K562 (cell line): ENCODE results near the gene SPRY4. TPM values are rescaled to one million over a fixed set of nuclear protein-coding genes. Genes with fewer than 3 reads are reported as not detected.

ENCODE experiments used
- CSDE1 ChIP-seq, 2 experiments: fragments of 450-650 bp; IDR thresholded peaks; 2 replicates each; pipeline ENCODE4 v1.6.1; 2016; ENCODE audit warnings: mild to moderate bottlenecking in 1 of 2
- PBX2 ChIP-seq, 2 experiments: IDR thresholded peaks in 1 of 2; conservative IDR thresholded peaks in 1 of 2; 2 replicates each; pipeline ENCODE4 v1.6.1; 2016; ENCODE audit warnings: low read depth in 2 of 2, mild to moderate bottlenecking in 1 of 2, missing compliant biosample characterization in 1 of 2, missing genetic modification characterization in 1 of 2, moderate library complexity in 1 of 2
- REST ChIP-seq, 2 experiments: fragments of 450-650 bp; formaldehyde crosslinking in 1 of 2; IDR thresholded peaks; 2 replicates each; pipeline versions ENCODE4 v1.4.0 to v1.6.1; 2014 to 2020; ENCODE audit warnings: mild to moderate bottlenecking in 2 of 2, borderline replicate concordance in 1 of 2, low read depth in 1 of 2
- SETDB1 ChIP-seq: IDR thresholded peaks from one replicate; pipeline ENCODE4 v1.6.1; 2012; ENCODE audit warnings: low read length, control low read depth, inconsistent platforms
- ZNF24 ChIP-seq: fragments of 450-650 bp; IDR thresholded peaks from 2 replicates; pipeline ENCODE4 v1.6.1; 2016
- polyA plus RNA-seq, 8 experiments: library from polyadenylated mRNA; depleted of rRNA in 4 of 8; stranded (reverse) in 5 of 8; unstranded in 3 of 8; fragments of >200 nt; fragmentation: Nextera tagmentation in 2 of 8; fragmentation: Illumina TruSeq in 1 of 8; extraction: Ambion mirVana in 2 of 8; extraction: Trizol in 1 of 8; gene quantifications; 2 replicates each; pipeline versions ENCODE4 v1.2.1 to v1.2.3, GENCODE V29; 2011 to 2014; ENCODE audit warnings: inconsistent platforms in 1 of 8, missing spikeins in 1 of 8
- total RNA-seq, 7 experiments: library from RNA; depleted of rRNA in 6 of 7; stranded (reverse); fragments of >200 nt in 6 of 7; fragmentation: Illumina TruSeq in 2 of 7; extraction: Trizol in 2 of 7; gene quantifications; 2 replicates each; pipeline versions ENCODE4 v1.2.1 to v1.2.3, GENCODE V29; 2011 to 2021; ENCODE audit warnings: low replicate concordance in 1 of 7
- TF ChIP-seq, protein P1 (sequence below): sonication (generic); formaldehyde crosslinking; IDR thresholded peaks from 2 replicates; pipeline ENCODE4 v1.8.1; 2023; ENCODE audit warnings: mild to moderate bottlenecking, missing genetic modification reagents
- TF ChIP-seq, protein P2 (sequence below): fragments of 200-800 bp; sonication (Bioruptor generic); IDR thresholded peaks from 2 replicates; pipeline ENCODE4 v1.6.1; 2017; ENCODE audit warnings: missing genetic modification characterization, missing compliant biosample characterization

Gene SPRY4
- total and polyA plus RNA-seq, 9 of the 15 experiments (the other 6 are each of a cell fraction or from before 2014, with no cell fraction given), result 2.6 to 24.2 (median 9.5) TPM

DNA sequence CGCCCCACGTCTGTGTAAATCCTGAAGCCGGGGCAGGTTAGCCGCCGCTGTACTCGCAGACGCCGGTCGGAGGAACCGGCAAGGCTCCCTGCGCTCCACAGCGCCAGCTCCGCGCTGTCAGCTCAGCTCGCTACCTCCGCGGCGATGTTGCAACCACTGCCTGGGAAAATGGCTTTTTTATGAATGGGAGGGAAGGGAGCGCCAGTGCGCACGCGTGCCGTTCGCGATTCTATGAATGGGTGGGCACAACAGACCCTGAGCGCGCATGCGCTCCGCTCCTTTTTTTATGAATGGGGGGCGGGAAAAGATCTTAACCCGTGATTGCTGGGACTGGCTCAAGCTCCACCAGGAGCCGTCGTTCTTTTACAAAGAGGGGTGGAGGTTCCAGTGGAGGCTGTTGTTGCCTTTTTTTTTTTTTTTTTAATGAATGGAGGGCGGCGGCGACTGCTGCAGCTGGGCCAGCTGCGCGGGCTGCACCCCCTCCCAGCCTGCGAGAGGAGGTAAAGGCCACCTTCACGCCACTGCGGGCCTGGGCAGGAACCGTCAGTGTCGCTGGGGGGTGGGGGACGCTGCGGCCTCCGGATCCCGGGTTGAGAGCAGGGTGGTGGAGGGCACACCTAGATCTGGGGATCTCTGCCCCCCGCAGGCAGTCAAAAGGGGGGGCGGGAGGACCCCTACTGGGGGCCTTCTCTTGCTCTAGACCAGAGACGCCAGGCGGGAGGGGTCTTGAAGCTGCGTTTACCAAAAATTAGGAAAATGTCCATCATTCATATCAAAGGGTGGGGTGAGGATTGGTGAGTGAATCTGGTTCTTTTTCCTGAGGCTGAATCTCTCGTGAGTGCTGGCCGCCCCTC is at the start of gene SPRY4 (continued):
- TF ChIP-seq REST (IDR thresholded peaks at IDR 0.05; ENCODE audit: borderline replicate concordance) (no peak), REST (CRISPR knock-in tag; IDR thresholded peaks at IDR 0.05; ENCODE audit: low read depth) (no peak), ZNF24 (no peak), PBX2 (CRISPR knock-in tag; IDR thresholded peaks at IDR 0.05; ENCODE audit: low read depth) (no peak), PBX2 (tag; conservative IDR thresholded peaks at IDR 0.05; ENCODE audit: low read depth) (no peak), CSDE1 (IDR thresholded peaks at IDR 0.05) (no peak), SETDB1 (no peak)
- TF ChIP-seq, protein P1, sequence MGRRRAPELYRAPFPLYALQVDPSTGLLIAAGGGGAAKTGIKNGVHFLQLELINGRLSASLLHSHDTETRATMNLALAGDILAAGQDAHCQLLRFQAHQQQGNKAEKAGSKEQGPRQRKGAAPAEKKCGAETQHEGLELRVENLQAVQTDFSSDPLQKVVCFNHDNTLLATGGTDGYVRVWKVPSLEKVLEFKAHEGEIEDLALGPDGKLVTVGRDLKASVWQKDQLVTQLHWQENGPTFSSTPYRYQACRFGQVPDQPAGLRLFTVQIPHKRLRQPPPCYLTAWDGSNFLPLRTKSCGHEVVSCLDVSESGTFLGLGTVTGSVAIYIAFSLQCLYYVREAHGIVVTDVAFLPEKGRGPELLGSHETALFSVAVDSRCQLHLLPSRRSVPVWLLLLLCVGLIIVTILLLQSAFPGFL (CRISPR knock-in tag), result no peak
- TF ChIP-seq, protein P2, sequence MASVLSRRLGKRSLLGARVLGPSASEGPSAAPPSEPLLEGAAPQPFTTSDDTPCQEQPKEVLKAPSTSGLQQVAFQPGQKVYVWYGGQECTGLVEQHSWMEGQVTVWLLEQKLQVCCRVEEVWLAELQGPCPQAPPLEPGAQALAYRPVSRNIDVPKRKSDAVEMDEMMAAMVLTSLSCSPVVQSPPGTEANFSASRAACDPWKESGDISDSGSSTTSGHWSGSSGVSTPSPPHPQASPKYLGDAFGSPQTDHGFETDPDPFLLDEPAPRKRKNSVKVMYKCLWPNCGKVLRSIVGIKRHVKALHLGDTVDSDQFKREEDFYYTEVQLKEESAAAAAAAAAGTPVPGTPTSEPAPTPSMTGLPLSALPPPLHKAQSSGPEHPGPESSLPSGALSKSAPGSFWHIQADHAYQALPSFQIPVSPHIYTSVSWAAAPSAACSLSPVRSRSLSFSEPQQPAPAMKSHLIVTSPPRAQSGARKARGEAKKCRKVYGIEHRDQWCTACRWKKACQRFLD (CRISPR knock-in tag), result no peak
